HG02981 (cell line): ENCODE results near the gene PPP1R37.

Source experiments
- ATAC-seq: cut with Tn5 transposase; IDR thresholded peaks from one replicate; pipeline ENCODE4 v1.9.1; 2021; ENCODE audit warnings: mild to moderate bottlenecking, moderate library complexity; ENCODE audit not compliant: unreplicated experiment

Gene PPP1R37

GRCh38 chr19:45092747-45093678 lies at the start of gene PPP1R37:
TSS of gene PPP1R37 (plus strand) at chr19:45093179. CDS start at chr19:45093326, 147 bp downstream.
- peak; percentile 62 for ATAC-seq

- no peak for ATAC-seq
Measured at GRCh38 chr19:45045671-45046353, 47.2 kb upstream of the PPP1R37 start.

- ATAC-seq, result no peak
Measured at GRCh38 chr19:45046355-45046754, 46.6 kb upstream of the PPP1R37 start.

- no peak for ATAC-seq
Measured at GRCh38 chr19:45047188-45047797, 45.7 kb upstream of the PPP1R37 start.

GRCh38 chr19:45049073-45049736 lies 43.8 kb upstream of the PPP1R37 start:
- ATAC-seq, result no peak

- ATAC-seq, result no peak
Measured at GRCh38 chr19:45050036-45050435, 42.9 kb upstream of the PPP1R37 start.

GRCh38 chr19:45051929-45052579 lies 40.9 kb upstream of the PPP1R37 start:
- no peak for ATAC-seq

GRCh38 chr19:45056831-45057230 lies 36.1 kb upstream of the PPP1R37 start:
- no peak for ATAC-seq

GRCh38 chr19:45057444-45057843 lies 35.5 kb upstream of the PPP1R37 start:
- no peak for ATAC-seq

- ATAC-seq, result no peak
Measured at GRCh38 chr19:45058622-45059159, 34.3 kb upstream of the PPP1R37 start.

- no peak for ATAC-seq
Measured at GRCh38 chr19:45059258-45059965, 33.6 kb upstream of the PPP1R37 start.

- ATAC-seq, result no peak
Measured at GRCh38 chr19:45061965-45062364, 31.0 kb upstream of the PPP1R37 start.

GRCh38 chr19:45063851-45064801 lies 28.9 kb upstream of the PPP1R37 start:
- no peak for ATAC-seq

GRCh38 chr19:45066921-45067661 lies 25.9 kb upstream of the PPP1R37 start:
- ATAC-seq, result no peak

- no peak for ATAC-seq
Measured at GRCh38 chr19:45068041-45068440, 24.9 kb upstream of the PPP1R37 start.

- ATAC-seq, result no peak
Measured at GRCh38 chr19:45069056-45069455, 23.9 kb upstream of the PPP1R37 start.

GRCh38 chr19:45070214-45070613 lies 22.8 kb upstream of the PPP1R37 start:
- no peak for ATAC-seq
